Heart right ventricle (tissue), 16 donors: Measurements from ENCODE around the gene LRRC70. TPM values are rescaled to one million over a fixed set of nuclear protein-coding genes. Genes with fewer than 3 reads are reported as not detected.

Experiments
- ATAC-seq, 8 donors: fragments of 200-7000 bp; cut with Tn5 transposase; one replicate each; pipeline ENCODE4 v1.9.1; 2020; ENCODE audit warnings: mild to moderate bottlenecking in 8 of 8, moderate library complexity in 8 of 8, moderate number of reproducible peaks in 1 of 8
- DNase-seq, 2 donors: peaks; one replicate each; pipeline ENCODE4 v3.0.0-alpha.2; 2020
- H3K27ac ChIP-seq, 10 donors: fragments of 200-600 bp; sonication (generic) in 2 of 10; one replicate each; pipeline versions ENCODE4 v1.5.0 to v1.8.0; 2020 to 2022; ENCODE audit warnings: mild to moderate bottlenecking in 3 of 10
- H3K27me3 ChIP-seq, 7 donors: fragments of 200-600 bp; one replicate each; pipeline ENCODE4 v1.8.0; 2021 to 2022; ENCODE audit warnings: mild to moderate bottlenecking in 2 of 7
- H3K36me3 ChIP-seq, 9 donors: fragments of 200-600 bp; sonication (generic) in 1 of 9; one replicate each; pipeline versions ENCODE4 v1.5.0 to v1.8.0; 2020 to 2022; ENCODE audit warnings: mild to moderate bottlenecking in 2 of 9
- H3K4me1 ChIP-seq, 9 donors: fragments of 200-600 bp; sonication (generic) in 1 of 9; one replicate each; pipeline versions ENCODE4 v1.5.0 to v1.8.0; 2020 to 2022; ENCODE audit warnings: mild to moderate bottlenecking in 4 of 9
- H3K4me3 ChIP-seq, 10 donors: fragments of 200-600 bp; sonication (generic) in 2 of 10; one replicate each; pipeline versions ENCODE4 v1.5.0 to v1.8.0; 2020 to 2022; ENCODE audit warnings: mild to moderate bottlenecking in 7 of 10, moderate library complexity in 2 of 10
- H3K9me3 ChIP-seq, 11 donors: fragments of 200-600 bp in 10 of 11; sonication (generic) in 2 of 11; one replicate each; pipeline versions ENCODE4 v1.5.0 to v1.8.0; 2013 to 2022; ENCODE audit warnings: mild to moderate bottlenecking in 2 of 11, control low read depth in 1 of 11, moderate library complexity in 1 of 11
- WGBS, 2 donors: extraction: QIAGEN DNeasy Blood & Tissue Kit; methylation state at CpG; one replicate each; pipeline ENCODE4 v1.1.7; 2013; ENCODE audit warnings: inconsistent platforms in 1 of 2; 5-methylcytosine and 5-hydroxymethylcytosine counted together
- intact Hi-C, 10 donors: fragments of 100-400 bp; cut with DNase I; formaldehyde crosslinking; loops; one replicate each; pipeline versions ENCODE4 v1.11.1 to v1.14.2; 2022
- long read RNA-seq, 3 donors: library from polyadenylated mRNA; unstranded; transcript quantifications; one replicate each; pipeline ENCODE4 v2.0.0, GENCODE V29; 2020 to 2021
- polyA plus RNA-seq, 2 donors: library from polyadenylated mRNA; stranded (reverse); fragments of 200-250 nt; gene quantifications; one replicate each; pipeline ENCODE4 v1.2.3, GENCODE V29; 2013
- total RNA-seq, 10 donors: library from RNA; stranded (reverse); fragmentation: NEBNext Ultra II Directional in 3 of 10; extraction: Animal tissue kit (Norgen Biotek cat#: 25700) in 3 of 10; gene quantifications; one replicate each; pipeline versions ENCODE4 v1.2.1 to v1.2.4, GENCODE V29; 2021 to 2023
- TF ChIP-seq, protein P1 (sequence below), 9 donors: fragments of 200-600 bp; sonication (generic) in 2 of 9; IDR thresholded peaks; one replicate each; pipeline versions ENCODE4 v1.5.0 to v1.8.0; 2021 to 2022; ENCODE audit warnings: antibody characterized with exemption in 9 of 9, mild to moderate bottlenecking in 5 of 9, moderate library complexity in 1 of 9
- donor health status: Arrhythmogenic right ventricular cardiomyopathy.
- donor health status: ischemic (EF 13 %, LVEDD 7.1; RV severe dilation, severe dysfunction).
- donor health status: healthy with polysubstance abuse.
- donor health status: DM: no; HTN: yes; CAD: no.
- donor health status: DM: no; HTN: no; CAD: no.
- donor health status: ischemic (EF 25% LVEDD 6.9; RV normal size, moderate dysfunction).
- donor health status: ischemic (EF 25% LVEDD 5.7; RV mildly dilated, moderate dysfunction).
- donor health status: healthy.
- donor health status: DM: yes; HTN: yes; CAD: no.
- donor health status: Ischemic cardiomyopathy.
- donor health status: ischemic (EF 35%, LVEDD 5.7; RV mildly dilated, moderate dysfunction).
- donor health status: nonischemic (EF 11% LVEDD 7.7; RV severe dilation, severe dysfunction).
- donor health status: DM: yes; HTN: yes; CAD: no.
- donor health status: PGD.
- donor health status: ischemic (EF 29% LVEDD 5.4; RV normal size, mild dysfunction).
- donor health status: nonischemic (EF 23%, LVEDD 6.1; RV moderate dilation, normal function).

LRRC70 gene, protein sequence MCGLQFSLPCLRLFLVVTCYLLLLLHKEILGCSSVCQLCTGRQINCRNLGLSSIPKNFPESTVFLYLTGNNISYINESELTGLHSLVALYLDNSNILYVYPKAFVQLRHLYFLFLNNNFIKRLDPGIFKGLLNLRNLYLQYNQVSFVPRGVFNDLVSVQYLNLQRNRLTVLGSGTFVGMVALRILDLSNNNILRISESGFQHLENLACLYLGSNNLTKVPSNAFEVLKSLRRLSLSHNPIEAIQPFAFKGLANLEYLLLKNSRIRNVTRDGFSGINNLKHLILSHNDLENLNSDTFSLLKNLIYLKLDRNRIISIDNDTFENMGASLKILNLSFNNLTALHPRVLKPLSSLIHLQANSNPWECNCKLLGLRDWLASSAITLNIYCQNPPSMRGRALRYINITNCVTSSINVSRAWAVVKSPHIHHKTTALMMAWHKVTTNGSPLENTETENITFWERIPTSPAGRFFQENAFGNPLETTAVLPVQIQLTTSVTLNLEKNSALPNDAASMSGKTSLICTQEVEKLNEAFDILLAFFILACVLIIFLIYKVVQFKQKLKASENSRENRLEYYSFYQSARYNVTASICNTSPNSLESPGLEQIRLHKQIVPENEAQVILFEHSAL
- total RNA-seq (1 to 10 TPM in 9 of 10 donors, under 1 TPM in 1; 0.42 to 3.3 (median 1.6) TPM), polyA plus RNA-seq (1 to 10 TPM; 2.0 to 4.8 TPM)
- long read RNA-seq, donor 1, result 0 reads
- long read RNA-seq, donor 2, result 0 reads
- long read RNA-seq, donor 3, partial matches to known transcripts, result 0 of 1 reads
- long read RNA-seq, donor 3, other reads (novel, unspliced or antisense), result 0 of 1 reads

DNA sequence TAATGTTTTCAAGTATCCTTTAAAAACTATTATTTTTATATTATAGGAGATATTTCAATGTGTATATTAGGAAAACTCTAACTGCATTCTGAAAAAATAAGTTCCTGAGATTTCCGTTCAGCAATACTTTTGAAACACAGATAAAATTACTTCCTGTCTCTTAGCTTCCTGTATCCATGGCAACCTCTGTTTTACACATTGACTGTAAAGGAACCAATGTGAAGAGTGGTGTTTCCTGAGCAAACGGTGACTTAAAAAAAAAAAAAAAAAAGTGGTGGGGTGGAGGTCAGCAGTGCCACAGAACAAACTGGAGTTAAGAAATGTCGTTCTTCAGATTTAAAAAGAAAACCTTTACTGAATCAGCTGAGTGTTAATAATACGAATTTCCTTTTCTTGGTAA, at the start of gene LRRC70:
Gene LRRC70, plus strand, starts transcription at position 280 of the 400 bp plus-strand sequence. CDS start 620 bp downstream, outside the sequence.
- Histone ChIP-seq H3K27me3 (no peaks in the 10 kb centered on the region), H3K36me3 (peaks cover 0 to 9% (median 0%) of the 10 kb centered on the region in 9 donors), H3K4me1 (peaks cover 0 to 28% (median 6%) of the 10 kb centered on the region in 9 donors), H3K4me3 (peak within 1 kb of the TSS in 7 of 10 donors; percentile 13 to 46 (median 37)), H3K27ac (peak within 1 kb of the TSS in 6 of 10 donors; percentile 28 to 69 (median 40)), H3K9me3 (no peaks in the 10 kb centered on the region)
- peak in 1 of 2 donors; percentile 33 for DNase-seq
- intact Hi-C loops, result no loop called here
- WGBS, 2 donors, result 40 to 44% methylated on average over 4 of the region's 4 CpGs
- TF ChIP-seq, protein P1, sequence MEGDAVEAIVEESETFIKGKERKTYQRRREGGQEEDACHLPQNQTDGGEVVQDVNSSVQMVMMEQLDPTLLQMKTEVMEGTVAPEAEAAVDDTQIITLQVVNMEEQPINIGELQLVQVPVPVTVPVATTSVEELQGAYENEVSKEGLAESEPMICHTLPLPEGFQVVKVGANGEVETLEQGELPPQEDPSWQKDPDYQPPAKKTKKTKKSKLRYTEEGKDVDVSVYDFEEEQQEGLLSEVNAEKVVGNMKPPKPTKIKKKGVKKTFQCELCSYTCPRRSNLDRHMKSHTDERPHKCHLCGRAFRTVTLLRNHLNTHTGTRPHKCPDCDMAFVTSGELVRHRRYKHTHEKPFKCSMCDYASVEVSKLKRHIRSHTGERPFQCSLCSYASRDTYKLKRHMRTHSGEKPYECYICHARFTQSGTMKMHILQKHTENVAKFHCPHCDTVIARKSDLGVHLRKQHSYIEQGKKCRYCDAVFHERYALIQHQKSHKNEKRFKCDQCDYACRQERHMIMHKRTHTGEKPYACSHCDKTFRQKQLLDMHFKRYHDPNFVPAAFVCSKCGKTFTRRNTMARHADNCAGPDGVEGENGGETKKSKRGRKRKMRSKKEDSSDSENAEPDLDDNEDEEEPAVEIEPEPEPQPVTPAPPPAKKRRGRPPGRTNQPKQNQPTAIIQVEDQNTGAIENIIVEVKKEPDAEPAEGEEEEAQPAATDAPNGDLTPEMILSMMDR (IDR thresholded peaks at IDR 0.05), result no peak
- peak in 7 of 8 donors; percentile 68 to 96 (median 89) for ATAC-seq

- Histone ChIP-seq H3K27ac (no peak overlapping the region), H3K9me3 (no peaks in the 10 kb centered on the region), H3K36me3 (peaks cover 0 to 57% (median 7%) of the 10 kb centered on the region in 9 donors), H3K4me1 (no peaks in the 10 kb centered on the region), H3K27me3 (no peaks in the 10 kb centered on the region), H3K4me3 (no peak overlapping the region)
- 91 to 99% methylated on average over 2 of the region's 2 CpGs for WGBS, 2 donors
- ATAC-seq, result no peak
- intact Hi-C loops, result no loop called here
- TF ChIP-seq, protein P1 (IDR thresholded peaks at IDR 0.05), result no peak
- DNase-seq, result no peak
Observed at GRCh38 chr5:62533597-62533996, 45.0 kb upstream of the LRRC70 start.

GRCh38 chr5:62534461-62535236, 44.0 kb upstream of the LRRC70 start:
- Histone ChIP-seq H3K36me3 (peaks cover 0 to 60% (median 7%) of the 10 kb centered on the region in 9 donors), H3K27ac (no peak overlapping the region), H3K4me3 (no peak overlapping the region), H3K9me3 (no peaks in the 10 kb centered on the region), H3K27me3 (no peaks in the 10 kb centered on the region), H3K4me1 (no peaks in the 10 kb centered on the region)
- TF ChIP-seq, protein P1 (IDR thresholded peaks at IDR 0.05), result no peak
- intact Hi-C loops, result no loop called here
- 66 to 68% methylated on average over 4 of the region's 4 CpGs for WGBS, 2 donors
- DNase-seq (no peak), ATAC-seq (no peak)

- intact Hi-C loops, result no loop called here
- H3K4me3 ChIP-seq, result no peak overlapping the region
- WGBS, 2 donors, result 98% methylated on average over 2 of the region's 2 CpGs
- ATAC-seq (no peak), DNase-seq (no peak)
- no peaks in the 10 kb centered on the region for H3K4me1 ChIP-seq
- H3K36me3 ChIP-seq, result peaks cover 0 to 62% (median 2%) of the 10 kb centered on the region in 9 donors
- no peak overlapping the region for H3K27ac ChIP-seq
- TF ChIP-seq, protein P1 (IDR thresholded peaks at IDR 0.05), result no peak
- no peaks in the 10 kb centered on the region for H3K27me3 ChIP-seq
- no peaks in the 10 kb centered on the region for H3K9me3 ChIP-seq
Observed at GRCh38 chr5:62536232-62536631, 42.4 kb upstream of the LRRC70 start.
